A673 (cell line): ENCODE results near the gene FJX1. TPM values are rescaled to one million over a fixed set of nuclear protein-coding genes. Genes with fewer than 3 reads are reported as not detected.

Source experiments
- BruUV-seq: library from RNA; stranded (reverse); fragments of 400-500 nt; replicated peaks from 2 replicates; lab custom pipeline; 2021; lab: Mats Ljungman, UMichigan
- CTCF ChIA-PET: fragments of 300-600 bp; sonication (Branson Sonifier 250); formaldehyde crosslinking; loops from one replicate; lab custom pipeline; 2022; ENCODE audit warnings: antibody characterized with exemption; lab: Charles Lee
- POLR2A ChIA-PET: fragments of 300-600 bp; sonication (Branson Sonifier 250); formaldehyde crosslinking; loops from one replicate; lab custom pipeline; 2022; ENCODE audit warnings: antibody characterized with exemption; ENCODE audit not compliant: low non-redundant PET; lab: Charles Lee
- DNase-seq: peaks from one replicate; pipeline ENCODE4 v3.0.0-alpha.2; 2015; ENCODE audit warnings: low spot score
- H3K27ac ChIP-seq: fragments of 200-600 bp; sonication (generic); 2 replicates; pipeline ENCODE4 v1.5.1; 2016; ENCODE audit warnings: mixed run types, low read depth, mild to moderate bottlenecking, mixed read lengths, antibody characterized with exemption, low read length; ENCODE audit not compliant: poor library complexity, severe bottlenecking
- H3K27me3 ChIP-seq: fragments of 200-600 bp; sonication (generic); replicated peaks from 2 replicates; pipeline ENCODE4 v1.6.1; 2017; ENCODE audit warnings: mixed run types, low read depth, mild to moderate bottlenecking, mixed read lengths, antibody characterized with exemption, low read length; ENCODE audit not compliant: insufficient read depth, poor library complexity
- H3K36me3 ChIP-seq: fragments of 200-600 bp; sonication (generic); 2 replicates; pipeline ENCODE4 v1.6.1; 2016; ENCODE audit warnings: mixed run types, mild to moderate bottlenecking, mixed read lengths, antibody characterized with exemption, low read length; ENCODE audit not compliant: insufficient read depth, poor library complexity, severe bottlenecking
- H3K4me1 ChIP-seq: fragments of 200-600 bp; sonication (generic); 2 replicates; pipeline ENCODE4 v1.6.1; 2017; ENCODE audit warnings: mixed run types, mild to moderate bottlenecking, mixed read lengths, antibody characterized with exemption, low read length; ENCODE audit not compliant: insufficient read depth, poor library complexity, severe bottlenecking
- H3K4me3 ChIP-seq: fragments of 200-600 bp; sonication (generic); 2 replicates; pipeline ENCODE4 v1.5.1; 2016; ENCODE audit warnings: low read depth, mixed run types, mild to moderate bottlenecking, mixed read lengths, low read length; ENCODE audit not compliant: poor library complexity, severe bottlenecking
- H3K9me3 ChIP-seq: fragments of 200-600 bp; sonication (generic); 2 replicates; pipeline ENCODE4 v1.6.1; 2016; ENCODE audit warnings: mixed run types, low read depth, mild to moderate bottlenecking, mixed read lengths, antibody characterized with exemption, low read length; ENCODE audit not compliant: poor library complexity, severe bottlenecking
- EZH2 ChIP-seq: fragments of 200-600 bp; sonication (generic); IDR thresholded peaks from 2 replicates; pipeline ENCODE4 v1.6.1; 2017; ENCODE audit warnings: borderline replicate concordance, low read depth, mild to moderate bottlenecking, mixed read lengths, antibody characterized with exemption, low read length; ENCODE audit not compliant: poor library complexity, severe bottlenecking
- intact Hi-C: fragments of 100-400 bp; cut with micrococcal nuclease; formaldehyde crosslinking; loops from one replicate; pipeline ENCODE4 v1.10.0; 2022; ENCODE audit not compliant: unreplicated experiment
- total RNA-seq: library from RNA; stranded (reverse); gene quantifications from 2 replicates; pipeline ENCODE4 v1.2.3, GENCODE V29; 2021
- TF ChIP-seq, protein P1 (sequence below): fragments of 300-800, 200-600 bp; sonication (generic); conservative IDR thresholded peaks from 2 replicates; pipeline ENCODE4 v1.5.1; 2017; ENCODE audit warnings: low read depth, mild to moderate bottlenecking, antibody characterized with exemption, low read length, moderate library complexity, mixed read lengths

The FJX1 gene
- total RNA-seq, 1 experiment from 2014 or later: 50.1 TPM

GRCh38 chr11:35600331-35600838 lies 17.9 kb upstream of the FJX1 start:
- CTCF ChIA-PET: no interaction called here
- no peaks in the 10 kb centered on the region for H3K9me3 ChIP-seq
- TF ChIP-seq, protein P1, sequence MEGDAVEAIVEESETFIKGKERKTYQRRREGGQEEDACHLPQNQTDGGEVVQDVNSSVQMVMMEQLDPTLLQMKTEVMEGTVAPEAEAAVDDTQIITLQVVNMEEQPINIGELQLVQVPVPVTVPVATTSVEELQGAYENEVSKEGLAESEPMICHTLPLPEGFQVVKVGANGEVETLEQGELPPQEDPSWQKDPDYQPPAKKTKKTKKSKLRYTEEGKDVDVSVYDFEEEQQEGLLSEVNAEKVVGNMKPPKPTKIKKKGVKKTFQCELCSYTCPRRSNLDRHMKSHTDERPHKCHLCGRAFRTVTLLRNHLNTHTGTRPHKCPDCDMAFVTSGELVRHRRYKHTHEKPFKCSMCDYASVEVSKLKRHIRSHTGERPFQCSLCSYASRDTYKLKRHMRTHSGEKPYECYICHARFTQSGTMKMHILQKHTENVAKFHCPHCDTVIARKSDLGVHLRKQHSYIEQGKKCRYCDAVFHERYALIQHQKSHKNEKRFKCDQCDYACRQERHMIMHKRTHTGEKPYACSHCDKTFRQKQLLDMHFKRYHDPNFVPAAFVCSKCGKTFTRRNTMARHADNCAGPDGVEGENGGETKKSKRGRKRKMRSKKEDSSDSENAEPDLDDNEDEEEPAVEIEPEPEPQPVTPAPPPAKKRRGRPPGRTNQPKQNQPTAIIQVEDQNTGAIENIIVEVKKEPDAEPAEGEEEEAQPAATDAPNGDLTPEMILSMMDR: no peak
- TF ChIP-seq EZH2: no peak
- peaks cover 22% of the 10 kb centered on the region for H3K4me1 ChIP-seq
- BruUV-seq: no TSS peak
- DNase-seq: no peak
- POLR2A ChIA-PET: no interaction called here
- no peak overlapping the region for H3K4me3 ChIP-seq
- H3K36me3 ChIP-seq: no peaks in the 10 kb centered on the region
- H3K27me3 ChIP-seq: no peaks in the 10 kb centered on the region
- H3K27ac ChIP-seq: no peak overlapping the region
- intact Hi-C loops: no loop called here

GRCh38 chr11:35602160-35602793 lies 16.0 kb upstream of the FJX1 start:
- BruUV-seq: no TSS peak
- peaks cover 22% of the 10 kb centered on the region for H3K4me1 ChIP-seq
- H3K4me3 ChIP-seq: no peak overlapping the region
- TF ChIP-seq EZH2: no peak
- TF ChIP-seq, protein P1: no peak
- H3K27ac ChIP-seq: peak overlapping the region; percentile 45
- no peaks in the 10 kb centered on the region for H3K27me3 ChIP-seq
- peak; percentile 99 for DNase-seq
- intact Hi-C loops: no loop called here
- ChIA-PET POLR2A (interaction anchor here (0.6 to 0.7 kb wide), 2 partner anchors 323 to 868 kb away, joined by 4 to 5 read pairs; no protein-coding TSS in a partner anchor), CTCF (interaction anchor here (0.9 to 1.3 kb wide), 2 partner anchors 220 to 657 kb away, joined by 3 to 9 read pairs; no protein-coding TSS in a partner anchor)
- no peaks in the 10 kb centered on the region for H3K36me3 ChIP-seq
- H3K9me3 ChIP-seq: no peaks in the 10 kb centered on the region

DNA sequence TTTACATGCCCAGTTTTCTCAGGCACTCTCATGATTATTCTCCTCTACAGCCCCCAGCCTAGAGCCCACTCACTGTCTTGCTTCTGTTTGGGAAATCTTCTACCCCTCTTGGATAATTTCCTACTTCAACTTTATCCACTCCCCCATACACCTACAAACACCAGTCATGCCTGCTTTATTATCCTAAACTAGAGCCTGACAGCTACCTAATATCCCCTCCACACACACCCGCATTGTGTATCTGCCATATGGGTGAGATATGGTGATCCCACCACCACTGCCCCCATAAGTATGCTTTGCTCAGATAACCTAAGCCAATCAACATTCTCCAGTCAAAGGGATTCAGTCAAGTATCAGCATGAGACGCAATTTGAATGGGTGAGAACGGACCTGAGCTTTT lies 15.3 kb upstream of the FJX1 start:
- H3K4me1 ChIP-seq: peaks cover 22% of the 10 kb centered on the region
- no peak overlapping the region for H3K4me3 ChIP-seq
- TF ChIP-seq, protein P1: no peak
- TF ChIP-seq EZH2: no peak
- BruUV-seq: no TSS peak
- no peak for DNase-seq
- ChIA-PET POLR2A (no interaction called here), CTCF (no interaction called here)
- no peaks in the 10 kb centered on the region for H3K27me3 ChIP-seq
- H3K9me3 ChIP-seq: no peaks in the 10 kb centered on the region
- intact Hi-C loops: no loop called here
- H3K36me3 ChIP-seq: no peaks in the 10 kb centered on the region
- H3K27ac ChIP-seq: peak overlapping the region; percentile 45
